IPS-NIHi11 (cell line): ENCODE results near the gene YIF1B.
A peak's percentile ranks its signal among the peaks of the same experiment; 100 is the strongest.
"Not testable (repeated sequence)": the region's sequence is repeated elsewhere in the genome, so short reads cannot be mapped to it uniquely, and the experiment has no call there.

Experiments used
- DNase-seq: peaks from one replicate; pipeline ENCODE4 v3.0.0; 2012; ENCODE audit warnings: mixed read lengths, low spot score

YIF1B gene

GRCh38 chr19:38276942-38277517, 38.7 kb downstream of the YIF1B start:
- no peak for DNase-seq

- DNase-seq = peak; percentile 4
Measured at GRCh38 chr19:38274739-38275138, 41.0 kb downstream of the YIF1B start.

- no peak for DNase-seq
Measured at GRCh38 chr19:38273499-38273898, 42.2 kb downstream of the YIF1B start.

- no peak for DNase-seq
Measured at GRCh38 chr19:38270587-38271167, 45.1 kb downstream of the YIF1B start.

GRCh38 chr19:38268539-38268938, 47.2 kb downstream of the YIF1B start:
- no peak for DNase-seq

- no peak for DNase-seq
Measured at GRCh38 chr19:38267761-38268483, 47.8 kb downstream of the YIF1B start.

- no peak for DNase-seq
Measured at GRCh38 chr19:38266981-38267597, 48.7 kb downstream of the YIF1B start.

- DNase-seq = no peak
Measured at GRCh38 chr19:38265921-38266429, 49.8 kb downstream of the YIF1B start.

- DNase-seq = no peak
Measured at GRCh38 chr19:38265213-38265861, 50.4 kb downstream of the YIF1B start.

GRCh38 chr19:38264486-38265212, 51.1 kb downstream of the YIF1B start, which contains the start of gene SPINT2:
Gene SPINT2 (plus strand): TSS chr19:38264573. CDS start chr19:38264893, 320 bp downstream.
- DNase-seq = peak; percentile 89

- DNase-seq = peak; percentile 97
Measured at GRCh38 chr19:38263689-38264485, 51.9 kb downstream of the YIF1B start.

GRCh38 chr19:38262585-38263268, 53.0 kb downstream of the YIF1B start:
- no peak for DNase-seq

- not testable (repeated sequence) for DNase-seq
Measured at GRCh38 chr19:38261942-38262341, 53.8 kb downstream of the YIF1B start.

GRCh38 chr19:38255383-38256014, 60.2 kb downstream of the YIF1B start:
- no peak for DNase-seq

GRCh38 chr19:38253788-38254187, 62.0 kb downstream of the YIF1B start:
- DNase-seq = no peak
